Measurements from ENCODE around the gene LAMA2. TPM values are rescaled to one million over a fixed set of nuclear protein-coding genes. Genes with fewer than 3 reads are reported as not detected.

The LAMA2 gene
- total RNA-seq, 1 experiment from 2014 or later, result 4.2 TPM

GRCh38 chr6:128993166-128993565 lies 110.2 kb downstream of the LAMA2 start:
- no peak overlapping the region for H3K27ac ChIP-seq (ENCODE audit: insufficient read length, low read depth, low read length)
- no peak overlapping the region for H4K91ac ChIP-seq (ENCODE audit: insufficient read length, low read depth, low read length)
- no peak overlapping the region for H2BK20ac ChIP-seq (ENCODE audit: low read depth, low read length, poor library complexity, severe bottlenecking)
- H3K27ac Mint-ChIP-seq, result no peak overlapping the region
- peaks cover 0 to 11% (median 3%) of the 10 kb centered on the region in 3 experiments; a peak in 4 of 7 replicates for H3K36me3 Mint-ChIP-seq (ENCODE audit: insufficient read depth in 1 of 3, low read depth in 3 of 3)
- no peaks in the 10 kb centered on the region for H3K4me1 ChIP-seq (ENCODE audit: insufficient read depth, low read length)
- H3K4ac ChIP-seq (ENCODE audit: low read depth, low read length), result no peak overlapping the region
- no peak for DNase-seq
- H2AFZ ChIP-seq (ENCODE audit: low read length), result no peak overlapping the region
- H3K4me2 ChIP-seq (ENCODE audit: insufficient read depth, insufficient read length, low read length), result no peak overlapping the region
- no peak overlapping the region for H2BK120ac ChIP-seq (ENCODE audit: low read depth, low read length, poor library complexity, severe bottlenecking)
- H3K4me1 Mint-ChIP-seq, result no peaks in the 10 kb centered on the region
- H2BK5ac ChIP-seq (ENCODE audit: insufficient read length, low read length), result no peak overlapping the region
- no peak overlapping the region for H4K8ac ChIP-seq (replicated peaks; ENCODE audit: insufficient read length, low read depth, low read length)
- no peak overlapping the region for H3K56ac ChIP-seq (ENCODE audit: insufficient read length, low read depth, low read length)
- H3K9me3 Mint-ChIP-seq, result peaks cover 5% of the 10 kb centered on the region in 2 experiments; a peak in 4 of 5 replicates
- H3K23ac ChIP-seq (ENCODE audit: insufficient read length, low read depth, low read length), result no peak overlapping the region
- H4K20me1 ChIP-seq (ENCODE audit: control insufficient read depth, insufficient read depth, insufficient read length), result no peaks in the 10 kb centered on the region
- no peak overlapping the region for H4K5ac ChIP-seq (ENCODE audit: insufficient read length, low read depth, low read length)
- no peak overlapping the region for H2BK12ac ChIP-seq (ENCODE audit: insufficient read length, low read depth, low read length)
- no peaks in the 10 kb centered on the region for H3K27me3 ChIP-seq (ENCODE audit: insufficient read depth, low read length)
- no peak overlapping the region for H2BK15ac ChIP-seq (ENCODE audit: low read depth, low read length)
- H3T11ph ChIP-seq (ENCODE audit: low read length), result no peak overlapping the region
- H3K27me3 Mint-ChIP-seq (ENCODE audit: low read depth), result no peaks in the 10 kb centered on the region
- no peak overlapping the region for H2AK5ac ChIP-seq (ENCODE audit: insufficient read length, low read length)
- no peaks in the 10 kb centered on the region for H3K9me3 ChIP-seq (ENCODE audit: control insufficient read depth, low read depth, low read length)
- no peaks in the 10 kb centered on the region for H3K79me2 ChIP-seq (ENCODE audit: insufficient read depth, low read length)
- no CpG with 5 or more reads among the region's 4 CpGs for WGBS (ENCODE audit: extremely low coverage, insufficient read length, low lambda C conversion rate)
- TF ChIP-seq, protein P1, sequence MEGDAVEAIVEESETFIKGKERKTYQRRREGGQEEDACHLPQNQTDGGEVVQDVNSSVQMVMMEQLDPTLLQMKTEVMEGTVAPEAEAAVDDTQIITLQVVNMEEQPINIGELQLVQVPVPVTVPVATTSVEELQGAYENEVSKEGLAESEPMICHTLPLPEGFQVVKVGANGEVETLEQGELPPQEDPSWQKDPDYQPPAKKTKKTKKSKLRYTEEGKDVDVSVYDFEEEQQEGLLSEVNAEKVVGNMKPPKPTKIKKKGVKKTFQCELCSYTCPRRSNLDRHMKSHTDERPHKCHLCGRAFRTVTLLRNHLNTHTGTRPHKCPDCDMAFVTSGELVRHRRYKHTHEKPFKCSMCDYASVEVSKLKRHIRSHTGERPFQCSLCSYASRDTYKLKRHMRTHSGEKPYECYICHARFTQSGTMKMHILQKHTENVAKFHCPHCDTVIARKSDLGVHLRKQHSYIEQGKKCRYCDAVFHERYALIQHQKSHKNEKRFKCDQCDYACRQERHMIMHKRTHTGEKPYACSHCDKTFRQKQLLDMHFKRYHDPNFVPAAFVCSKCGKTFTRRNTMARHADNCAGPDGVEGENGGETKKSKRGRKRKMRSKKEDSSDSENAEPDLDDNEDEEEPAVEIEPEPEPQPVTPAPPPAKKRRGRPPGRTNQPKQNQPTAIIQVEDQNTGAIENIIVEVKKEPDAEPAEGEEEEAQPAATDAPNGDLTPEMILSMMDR (conservative IDR thresholded peaks at IDR 0.05), result no peak
- no peak overlapping the region for H3K9ac ChIP-seq (ENCODE audit: extremely low read depth, insufficient read length, low read length)
- no peak overlapping the region for H3K4me3 Mint-ChIP-seq
- H3K18ac ChIP-seq (ENCODE audit: insufficient read length, low read depth, low read length), result no peak overlapping the region
- H3K14ac ChIP-seq (ENCODE audit: insufficient read depth, low read length), result no peak overlapping the region
- H3K79me1 ChIP-seq (ENCODE audit: insufficient read depth, low read depth, low read length, poor library complexity, severe bottlenecking), result no peaks in the 10 kb centered on the region
- H3K23me2 ChIP-seq (ENCODE audit: insufficient read length, low read depth, low read length, poor library complexity, severe bottlenecking), result no peaks in the 10 kb centered on the region
